Muscle layer of duodenum (tissue), 2 donors: ENCODE measurements around the gene RYR2.
"Not testable (repeated sequence)": the region's sequence is repeated elsewhere in the genome, so short reads cannot be mapped to it uniquely, and the experiment has no call there.

Source experiments
- H3K27ac ChIP-seq: one replicate; pipeline ENCODE4 v1.7.0; 2013; ENCODE audit warnings: mild to moderate bottlenecking, low read length
- H3K27me3 ChIP-seq: one replicate; pipeline ENCODE4 v1.7.0; 2013; ENCODE audit warnings: low read depth, mild to moderate bottlenecking, control low read depth, low read length
- H3K36me3 ChIP-seq, 2 donors: one replicate each; pipeline ENCODE4 v1.7.0; 2013; ENCODE audit warnings: low read length in 2 of 2, control low read depth in 1 of 2, mild to moderate bottlenecking in 1 of 2; ENCODE audit not compliant: insufficient read depth in 2 of 2, control insufficient read depth in 1 of 2
- H3K4me1 ChIP-seq, 2 donors: one replicate each; pipeline ENCODE4 v1.7.0; 2013; ENCODE audit warnings: low read length in 2 of 2, mild to moderate bottlenecking in 2 of 2, control low read depth in 1 of 2, moderate library complexity in 1 of 2; ENCODE audit not compliant: insufficient read depth in 2 of 2, control insufficient read depth in 1 of 2
- H3K4me3 ChIP-seq, 2 donors: one replicate each; pipeline ENCODE4 v1.7.0; 2013; ENCODE audit warnings: low read length in 2 of 2, low read depth in 1 of 2, mild to moderate bottlenecking in 1 of 2
- H3K9me3 ChIP-seq, 2 donors: one replicate each; pipeline ENCODE4 v1.7.0; 2013; ENCODE audit warnings: low read length in 2 of 2, control low read depth in 1 of 2, mild to moderate bottlenecking in 1 of 2; ENCODE audit not compliant: control insufficient read depth in 1 of 2
- donor health status: healthy.

RYR2 gene

DNA sequence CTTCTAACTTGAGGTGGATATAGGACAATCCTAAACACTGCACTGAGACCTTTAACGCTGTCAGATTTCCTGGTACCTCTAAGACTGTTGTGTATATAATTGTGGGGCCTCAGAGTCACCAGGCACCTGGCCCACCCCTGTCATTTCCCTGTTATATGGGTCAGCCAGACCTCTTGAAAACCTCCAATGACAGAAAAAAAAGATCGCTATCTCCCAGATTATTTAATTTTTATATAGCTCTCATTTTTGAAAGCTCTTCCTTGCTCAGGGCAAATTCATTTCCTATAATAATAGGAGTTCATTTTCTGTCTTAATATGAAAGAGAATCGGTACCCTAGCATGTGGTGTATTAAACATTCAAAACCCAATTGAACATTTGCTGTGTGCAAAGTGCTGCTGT lies 792.1 kb downstream of the RYR2 start:
- Histone ChIP-seq H3K27me3 (no peaks in the 10 kb centered on the region), H3K36me3 (no peaks in the 10 kb centered on the region), H3K4me1 (no peaks in the 10 kb centered on the region), H3K27ac (no peak overlapping the region), H3K4me3 (no peak overlapping the region), H3K9me3 (no peaks in the 10 kb centered on the region)

DNA sequence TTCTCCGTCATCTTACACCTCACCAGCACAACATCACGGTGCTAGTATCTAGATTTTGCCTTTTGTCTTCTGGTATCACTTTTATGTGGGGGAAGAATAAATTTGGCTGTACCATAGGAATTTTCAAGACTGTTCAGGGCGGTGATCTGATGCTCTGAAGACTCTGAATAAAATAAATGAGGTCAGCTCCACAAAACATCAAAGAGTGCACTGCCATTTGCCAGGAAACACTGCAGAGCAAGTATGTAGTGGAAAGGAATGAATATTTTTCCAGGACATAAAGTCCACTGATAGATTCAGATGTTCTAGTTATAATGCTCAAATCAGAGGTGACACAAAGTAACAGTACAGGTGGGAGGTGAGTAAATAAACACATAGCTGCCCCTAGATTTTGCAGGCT lies 792.5 kb downstream of the RYR2 start:
- no peaks in the 10 kb centered on the region for H3K36me3 ChIP-seq
- no peak overlapping the region for H3K4me3 ChIP-seq
- no peak overlapping the region for H3K27ac ChIP-seq
- H3K27me3 ChIP-seq: no peaks in the 10 kb centered on the region
- H3K9me3 ChIP-seq: no peaks in the 10 kb centered on the region
- H3K4me1 ChIP-seq: no peaks in the 10 kb centered on the region

DNA sequence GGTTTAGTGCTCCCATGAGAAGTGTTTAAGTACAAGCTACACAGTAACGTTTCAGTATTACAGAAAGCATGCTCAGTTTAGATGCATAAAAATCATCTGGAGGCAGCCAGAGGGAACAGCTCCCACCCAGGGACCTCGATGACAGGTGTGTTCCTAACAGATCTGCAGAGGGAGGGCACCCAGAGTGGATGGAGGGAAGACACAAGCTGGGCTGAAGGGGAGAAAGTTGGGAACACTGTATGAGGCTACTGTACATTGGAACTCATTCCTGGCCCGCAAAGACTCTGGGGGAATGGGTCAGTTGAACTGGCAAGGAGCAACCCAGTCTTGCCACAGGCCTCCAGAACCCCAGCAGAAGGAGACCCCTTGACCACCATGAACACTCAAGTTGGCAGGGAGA lies 796.3 kb downstream of the RYR2 start:
- Histone ChIP-seq H3K4me3 (no peak overlapping the region), H3K27me3 (no peaks in the 10 kb centered on the region), H3K4me1 (no peaks in the 10 kb centered on the region), H3K36me3 (no peaks in the 10 kb centered on the region), H3K9me3 (peaks cover 3 to 6% of the 10 kb centered on the region in 2 donors), H3K27ac (no peak overlapping the region)

DNA sequence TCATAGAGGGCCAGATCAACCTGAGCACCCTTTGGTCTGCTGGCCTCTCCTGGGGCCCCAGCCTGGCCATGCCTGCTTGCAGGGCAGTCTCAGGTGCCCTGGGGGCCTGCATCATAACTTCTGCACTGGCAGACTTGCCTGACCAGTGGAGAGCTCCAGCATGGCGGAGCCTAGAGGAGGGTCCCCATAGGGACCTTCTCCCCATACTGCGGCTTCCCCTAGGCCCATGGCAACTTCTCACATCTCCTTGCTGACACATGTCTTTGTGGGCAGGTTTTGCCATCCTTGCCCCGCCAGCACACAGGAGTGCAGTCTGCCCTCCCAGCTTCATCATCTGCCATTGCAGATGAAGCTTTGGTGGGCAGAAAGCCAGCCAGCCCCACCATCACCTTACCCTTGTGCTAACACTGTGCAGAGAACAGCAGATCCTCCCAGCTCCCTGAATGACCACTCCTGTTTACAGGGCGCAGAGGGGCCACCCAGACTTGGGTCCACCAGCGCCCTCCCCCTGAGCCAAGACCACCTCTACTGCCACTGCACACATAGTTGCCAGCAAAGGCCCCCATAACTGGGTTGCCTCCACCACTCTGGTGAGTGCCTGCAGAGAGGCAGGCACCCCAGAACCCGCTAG lies 797.0 kb downstream of the RYR2 start:
- Histone ChIP-seq H3K4me3 (no peak overlapping the region), H3K27ac (no peak overlapping the region), H3K27me3 (no peaks in the 10 kb centered on the region), H3K36me3 (no peaks in the 10 kb centered on the region), H3K4me1 (no peaks in the 10 kb centered on the region), H3K9me3 (peaks cover 3 to 11% of the 10 kb centered on the region in 2 donors)

DNA sequence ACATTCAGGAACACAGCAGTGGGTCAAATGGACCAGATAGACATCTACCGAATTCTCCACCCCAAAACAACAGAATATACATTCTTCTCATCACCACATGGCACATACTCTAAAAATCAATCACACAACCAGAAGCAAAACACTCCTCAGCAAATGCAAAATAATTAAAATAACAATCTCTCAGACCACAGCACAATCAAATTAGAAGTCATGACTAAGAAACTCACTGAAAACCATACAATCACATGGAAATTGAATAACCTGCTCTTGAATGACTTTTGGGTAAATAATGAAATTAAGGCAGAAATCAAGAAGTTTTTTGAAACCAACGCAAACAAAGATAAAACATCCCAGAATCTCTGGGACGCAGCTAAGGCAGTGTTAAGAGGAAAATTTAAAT lies 799.5 kb downstream of the RYR2 start:
- H3K36me3 ChIP-seq: no peaks in the 10 kb centered on the region
- no peaks in the 10 kb centered on the region for H3K27me3 ChIP-seq
- H3K9me3 ChIP-seq: peaks cover 3 to 11% of the 10 kb centered on the region in 2 donors
- H3K27ac ChIP-seq: no peak overlapping the region
- H3K4me3 ChIP-seq: no peak overlapping the region
- H3K4me1 ChIP-seq: no peaks in the 10 kb centered on the region

DNA sequence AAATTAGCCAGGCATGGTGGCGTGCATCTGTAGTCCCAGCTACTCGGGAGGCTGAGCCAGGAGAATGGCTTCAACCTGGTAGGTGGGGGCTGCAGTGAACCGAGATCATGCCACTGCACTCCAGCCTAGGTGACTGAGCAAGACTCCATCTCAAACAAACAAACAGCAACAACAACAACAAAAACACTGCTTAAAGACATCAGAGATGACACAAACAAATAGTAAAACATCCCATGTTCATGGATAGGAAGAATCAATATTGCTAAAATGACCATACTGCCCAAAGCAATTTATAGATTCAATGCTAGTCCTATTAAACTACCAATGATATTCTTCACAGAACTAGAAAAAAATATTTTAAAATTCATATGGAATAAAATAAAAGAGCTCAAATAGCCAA lies 801.5 kb downstream of the RYR2 start:
- H3K4me1 ChIP-seq, H3K4me3 ChIP-seq, H3K27ac ChIP-seq, H3K36me3 ChIP-seq, H3K27me3 ChIP-seq: not testable (repeated sequence)
- H3K9me3 ChIP-seq: peaks cover 3 to 11% of the 10 kb centered on the region in 2 donors

DNA sequence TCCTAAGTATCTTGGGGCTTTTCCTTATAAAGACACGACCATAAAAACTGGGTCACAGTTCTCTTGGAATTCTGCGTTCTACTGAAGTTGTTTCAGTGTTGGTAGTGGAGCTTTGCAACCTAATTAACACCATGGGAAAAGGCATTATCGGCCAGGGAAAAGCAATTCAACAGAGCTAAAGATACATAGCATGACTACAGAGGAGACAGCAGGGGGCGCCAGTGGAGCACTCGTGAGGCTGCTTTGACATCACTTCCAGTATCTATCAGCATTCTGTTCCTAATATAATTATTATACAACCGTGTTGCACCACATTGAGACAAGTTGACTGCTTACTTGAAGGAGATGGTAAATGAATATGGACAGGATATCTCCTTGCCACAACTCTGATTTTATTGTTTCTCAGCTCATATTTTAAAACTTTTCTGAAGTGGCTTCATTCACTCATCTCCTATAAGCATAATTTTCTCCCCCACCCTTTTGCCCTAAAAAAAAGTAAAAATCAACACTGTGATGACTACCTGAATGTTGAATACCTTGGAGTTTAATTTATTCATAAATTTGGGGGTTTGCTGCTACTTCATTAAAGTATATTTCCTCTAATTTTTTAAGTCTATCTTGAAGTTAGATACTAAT lies 809.3 kb downstream of the RYR2 start:
- H3K36me3 ChIP-seq: no peaks in the 10 kb centered on the region
- H3K9me3 ChIP-seq: no peaks in the 10 kb centered on the region
- no peaks in the 10 kb centered on the region for H3K27me3 ChIP-seq
- no peak overlapping the region for H3K27ac ChIP-seq
- no peak overlapping the region for H3K4me3 ChIP-seq
- no peaks in the 10 kb centered on the region for H3K4me1 ChIP-seq

DNA sequence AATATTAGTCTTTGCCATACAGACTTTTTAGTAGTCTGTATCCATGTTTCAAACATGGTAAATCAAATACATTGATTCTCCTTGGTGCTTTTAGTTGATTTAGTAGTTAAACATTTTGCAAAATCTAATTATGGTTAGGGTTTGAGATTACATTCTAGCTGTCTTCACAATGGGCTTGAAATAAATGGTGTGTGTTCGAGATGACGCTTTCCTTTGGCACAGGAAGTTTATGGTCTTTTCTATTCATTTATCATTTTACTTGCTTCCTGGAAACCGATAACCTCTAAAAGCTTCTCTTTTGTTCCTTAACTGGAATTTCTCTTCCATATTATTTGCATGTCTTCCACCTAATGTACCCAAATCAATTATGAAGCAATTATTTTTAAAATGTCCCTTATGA lies 810.4 kb downstream of the RYR2 start:
- no peak overlapping the region for H3K4me3 ChIP-seq
- no peaks in the 10 kb centered on the region for H3K36me3 ChIP-seq
- no peaks in the 10 kb centered on the region for H3K9me3 ChIP-seq
- no peaks in the 10 kb centered on the region for H3K27me3 ChIP-seq
- H3K4me1 ChIP-seq: no peaks in the 10 kb centered on the region
- H3K27ac ChIP-seq: no peak overlapping the region

DNA sequence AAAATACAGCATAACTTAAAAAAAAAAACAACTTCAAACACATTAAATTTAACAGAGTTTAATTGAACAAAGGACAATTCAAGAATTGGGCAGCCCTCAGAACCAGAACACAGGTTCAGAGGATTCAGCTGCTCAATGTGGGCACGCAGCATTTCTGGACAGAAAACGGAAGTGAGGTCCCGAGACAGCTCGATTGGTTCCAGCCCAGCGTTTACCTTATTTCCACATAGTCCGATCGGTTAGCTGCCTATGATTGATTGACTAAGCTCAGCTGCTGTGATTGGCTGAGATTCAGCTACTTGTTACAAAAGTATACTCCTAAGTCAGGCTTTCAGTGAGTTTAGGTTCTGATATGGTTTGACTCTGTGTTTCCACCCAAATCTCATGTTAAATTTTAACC lies 815.5 kb downstream of the RYR2 start:
- no peaks in the 10 kb centered on the region for H3K36me3 ChIP-seq
- H3K27ac ChIP-seq: no peak overlapping the region
- H3K4me1 ChIP-seq: no peaks in the 10 kb centered on the region
- no peaks in the 10 kb centered on the region for H3K9me3 ChIP-seq
- no peak overlapping the region for H3K4me3 ChIP-seq
- H3K27me3 ChIP-seq: no peaks in the 10 kb centered on the region

DNA sequence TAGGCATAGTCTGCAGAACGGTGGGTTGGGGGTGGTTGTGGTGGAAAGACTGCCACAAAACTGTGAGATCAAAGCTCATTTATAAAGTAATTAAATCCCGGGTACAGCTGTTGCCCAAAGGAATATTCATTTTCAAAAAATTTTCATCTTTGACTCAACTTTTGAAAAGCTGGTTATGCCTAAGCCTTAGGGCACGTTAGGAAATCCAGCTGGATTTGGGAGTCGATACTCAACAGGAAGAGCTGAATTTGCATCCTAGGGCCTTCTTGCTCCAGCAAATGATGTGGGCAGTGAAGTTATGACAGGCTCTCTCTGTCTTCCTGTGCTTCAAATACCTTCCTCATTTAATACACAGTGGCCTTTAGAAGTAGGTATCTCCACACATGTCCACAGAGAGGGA lies 817.0 kb downstream of the RYR2 start:
- no peaks in the 10 kb centered on the region for H3K9me3 ChIP-seq
- no peaks in the 10 kb centered on the region for H3K36me3 ChIP-seq
- no peak overlapping the region for H3K27ac ChIP-seq
- H3K27me3 ChIP-seq: no peaks in the 10 kb centered on the region
- H3K4me3 ChIP-seq: no peak overlapping the region
- H3K4me1 ChIP-seq: no peaks in the 10 kb centered on the region

DNA sequence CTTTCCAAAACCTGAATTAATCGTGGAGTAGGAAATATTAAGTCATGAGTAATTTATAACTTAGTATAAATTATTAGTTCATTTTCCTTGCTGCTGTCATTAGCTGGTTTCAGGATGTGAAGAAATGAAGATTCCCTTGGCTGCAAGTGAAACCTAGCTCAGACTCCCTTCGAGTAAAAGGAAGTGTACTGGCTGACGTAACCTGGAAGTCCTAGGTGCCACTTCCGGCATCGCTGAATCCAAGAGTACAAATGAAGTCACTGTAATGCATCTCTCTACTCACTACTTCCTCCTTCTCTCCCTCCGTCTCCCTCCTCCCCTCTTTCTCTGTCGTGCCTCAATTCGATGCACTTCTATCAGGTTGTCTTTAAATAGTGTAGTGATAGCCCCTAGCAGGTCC lies 820.0 kb downstream of the RYR2 start:
- Histone ChIP-seq H3K27me3 (no peaks in the 10 kb centered on the region), H3K4me1 (peaks cover 0 to 3% of the 10 kb centered on the region in 2 donors), H3K9me3 (no peaks in the 10 kb centered on the region), H3K27ac (no peak overlapping the region), H3K36me3 (no peaks in the 10 kb centered on the region), H3K4me3 (no peak overlapping the region)

DNA sequence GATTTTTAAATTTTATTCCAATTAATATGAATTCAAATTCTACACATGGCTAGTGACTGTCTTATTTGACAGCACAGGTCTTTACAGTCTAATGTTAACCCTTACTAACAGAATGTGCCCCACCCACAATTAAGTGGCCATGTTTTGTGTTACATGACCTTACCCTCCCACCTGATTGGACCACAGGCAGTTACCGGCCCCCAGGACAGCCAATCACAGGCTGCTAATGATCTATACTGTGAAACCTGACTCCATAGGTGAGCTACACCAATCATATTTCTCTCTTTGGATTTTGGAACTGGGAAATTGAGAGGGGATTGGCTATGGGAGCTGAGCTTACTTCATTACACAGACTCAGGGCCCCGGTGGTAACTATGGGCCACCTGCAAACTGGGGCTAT lies 821.2 kb downstream of the RYR2 start:
- Histone ChIP-seq H3K36me3 (no peaks in the 10 kb centered on the region), H3K4me3 (no peak overlapping the region), H3K27me3 (no peaks in the 10 kb centered on the region), H3K9me3 (no peaks in the 10 kb centered on the region), H3K4me1 (peaks cover 0 to 3% of the 10 kb centered on the region in 2 donors), H3K27ac (no peak overlapping the region)
